ENCODE results near the gene RNH1. TPM values are rescaled to one million over a fixed set of nuclear protein-coding genes. Genes with fewer than 3 reads are reported as not detected.

Gene RNH1
- total RNA-seq, 5 donors from 2014 or later (not counting 1 experiment from before 2014, with no cell fraction given): 126 to 141 (median 131) TPM

DNA sequence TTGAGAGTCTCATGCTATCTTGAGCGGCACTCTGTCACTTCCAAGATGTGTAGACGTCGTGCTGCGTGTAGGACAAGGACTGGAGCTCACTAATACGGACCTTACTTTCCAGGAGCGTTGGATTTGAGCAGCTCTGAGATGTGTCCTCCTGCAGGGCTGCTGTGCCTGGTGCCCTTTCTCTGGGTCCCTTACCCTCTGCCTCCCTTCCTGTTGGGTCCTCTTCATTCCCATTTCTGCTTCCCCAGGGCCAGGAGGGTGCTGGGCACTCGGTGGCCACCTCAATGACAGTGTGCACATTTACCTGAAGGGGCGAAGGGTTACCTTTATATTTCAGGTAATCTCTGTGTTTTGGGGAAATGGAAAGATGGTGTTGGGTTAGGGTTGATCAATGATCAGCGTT, 53.0 kb downstream of the RNH1 start:
- CTCF ChIA-PET: interaction anchor here in 1 of 2 donors (0.6 kb wide), 1 partner anchor 17 kb away, joined by 4 read pairs; no protein-coding TSS in a partner anchor

DNA sequence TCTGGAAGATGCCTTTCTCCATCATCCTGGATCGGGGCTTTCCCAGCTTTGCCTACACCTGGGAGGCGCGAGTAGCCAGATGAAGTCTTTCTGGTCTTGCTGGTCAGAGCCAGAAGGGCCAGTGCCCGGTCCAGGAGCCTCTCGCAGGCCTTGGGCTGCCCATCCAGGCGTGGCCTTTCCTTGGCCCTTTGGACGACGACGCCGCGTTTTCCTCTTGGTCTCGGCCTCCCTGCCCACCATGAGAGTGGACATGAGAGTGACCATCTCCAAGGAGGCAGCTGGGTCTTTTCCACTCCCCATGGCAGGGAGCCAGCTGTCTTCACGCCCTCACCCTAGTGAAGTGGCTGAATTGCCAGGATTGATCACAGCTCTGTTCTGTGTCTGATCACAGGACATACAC, 53.5 kb downstream of the RNH1 start:
- Mint-ChIP-seq H3K36me3 (peaks cover 12% of the 10 kb centered on the region), H3K27ac (no peak overlapping the region), H3K9me3 (no peaks in the 10 kb centered on the region), H3K4me1 (peaks cover 43 to 48% (median 44%) of the 10 kb centered on the region in 3 donors), H3K4me3 (no peak overlapping the region), H3K27me3 (no peaks in the 10 kb centered on the region)
- CTCF ChIA-PET: no interaction called here
- H3K27me3 ChIP-seq (replicated peaks in 1 of 2; ENCODE audit: control insufficient read depth in 2 of 2, extremely low read depth in 1 of 2, insufficient read depth in 2 of 2, low read length in 1 of 2): no peaks in the 10 kb centered on the region
- WGBS (ENCODE audit: insufficient coverage): 95% methylated on average over 8 of the region's 13 CpGs
- no peaks in the 10 kb centered on the region for H3K9me3 ChIP-seq
- peaks cover 13 to 55% of the 10 kb centered on the region in 2 experiments for H3K4me1 ChIP-seq (ENCODE audit: control insufficient read depth in 1 of 2, extremely low read depth in 1 of 2, insufficient read depth in 2 of 2, low read length in 2 of 2)
- H3K36me3 ChIP-seq (ENCODE audit: control insufficient read depth in 2 of 2, extremely low read depth in 1 of 2, insufficient read depth in 1 of 2, low read length in 1 of 2): peaks cover 7 to 15% of the 10 kb centered on the region in 2 donors
- POLR2A ChIA-PET: no interaction called here
- DNase-seq: no peak
- H3K27ac ChIP-seq (ENCODE audit: low read length): no peak overlapping the region
- H3K4me3 ChIP-seq (ENCODE audit: control insufficient read depth in 1 of 2, extremely low read depth in 1 of 2, low read length in 1 of 2): no peak overlapping the region
- no peak for ATAC-seq (replicated peaks in 1 of 4)

More for the DNA sequence above, 53.0 kb downstream of the RNH1 start:
- no peak overlapping the region for H3K27ac ChIP-seq (ENCODE audit: low read length)
- no peak overlapping the region for H3K4me3 ChIP-seq (ENCODE audit: control insufficient read depth in 1 of 2, extremely low read depth in 1 of 2, low read length in 1 of 2)
- peaks cover 41 to 45% (median 44%) of the 10 kb centered on the region in 3 donors for H3K4me1 Mint-ChIP-seq
- H3K9me3 ChIP-seq: no peaks in the 10 kb centered on the region
- H3K27me3 ChIP-seq (replicated peaks in 1 of 2; ENCODE audit: control insufficient read depth in 2 of 2, extremely low read depth in 1 of 2, insufficient read depth in 2 of 2, low read length in 1 of 2): no peaks in the 10 kb centered on the region
- peaks cover 12% of the 10 kb centered on the region for H3K36me3 Mint-ChIP-seq
- H3K27me3 Mint-ChIP-seq: no peaks in the 10 kb centered on the region
- H3K36me3 ChIP-seq (ENCODE audit: control insufficient read depth in 2 of 2, extremely low read depth in 1 of 2, insufficient read depth in 1 of 2, low read length in 1 of 2): peaks cover 7 to 15% of the 10 kb centered on the region in 2 donors
- 93% methylated on average over 8 of the region's 9 CpGs for WGBS (ENCODE audit: insufficient coverage)
- POLR2A ChIA-PET: no interaction called here
- peaks cover 11 to 50% of the 10 kb centered on the region in 2 experiments for H3K4me1 ChIP-seq (ENCODE audit: control insufficient read depth in 1 of 2, extremely low read depth in 1 of 2, insufficient read depth in 2 of 2, low read length in 2 of 2)
- H3K4me3 Mint-ChIP-seq: no peak overlapping the region
- DNase-seq (no peak), ATAC-seq (replicated peaks in 1 of 4) (no peak)
- peak overlapping the region in 1 of 2 donors; percentile 32 for H3K27ac Mint-ChIP-seq
- no peaks in the 10 kb centered on the region for H3K9me3 Mint-ChIP-seq

DNA sequence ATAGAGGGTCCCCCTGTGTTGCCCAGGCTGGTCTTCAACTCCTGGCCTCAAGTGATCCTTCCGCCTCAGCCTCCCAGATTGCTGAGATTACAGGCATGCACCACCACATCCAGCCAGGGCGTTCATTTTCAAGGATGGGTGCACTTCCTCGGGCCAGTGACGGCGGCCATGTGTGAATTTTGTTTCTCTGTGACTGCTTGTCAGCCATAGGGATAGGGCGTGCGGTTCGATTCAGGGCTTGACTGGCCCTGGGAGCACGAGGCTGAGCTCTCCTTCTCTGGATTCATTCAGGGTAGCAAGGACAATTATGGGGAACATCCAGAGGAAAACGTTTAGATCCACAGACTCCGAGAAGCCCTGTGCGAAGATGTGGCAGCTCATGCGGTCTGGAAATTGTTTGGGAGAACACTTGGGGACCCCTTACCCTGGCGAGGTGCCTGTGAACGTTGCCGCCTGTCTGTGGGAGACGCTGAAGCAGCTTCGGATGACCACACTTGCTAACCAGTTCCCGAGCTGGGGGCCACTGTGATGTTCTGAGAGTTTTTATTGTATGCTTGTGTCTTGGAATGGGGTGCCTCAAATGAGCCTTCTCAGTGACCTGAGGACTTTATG, 54.0 kb downstream of the RNH1 start:
- Mint-ChIP-seq H3K36me3 (peaks cover 12% of the 10 kb centered on the region), H3K4me3 (no peak overlapping the region), H3K27ac (peak overlapping the region in 1 of 2 donors; percentile 52), H3K4me1 (peaks cover 44 to 51% (median 46%) of the 10 kb centered on the region in 3 donors), H3K27me3 (no peaks in the 10 kb centered on the region), H3K9me3 (no peaks in the 10 kb centered on the region)
- Histone ChIP-seq H3K36me3 (ENCODE audit: control insufficient read depth in 2 of 2, extremely low read depth in 1 of 2, insufficient read depth in 1 of 2, low read length in 1 of 2) (peaks cover 7 to 15% of the 10 kb centered on the region in 2 donors), H3K4me3 (ENCODE audit: control insufficient read depth in 1 of 2, extremely low read depth in 1 of 2, low read length in 1 of 2) (no peak overlapping the region), H3K4me1 (ENCODE audit: control insufficient read depth in 1 of 2, extremely low read depth in 1 of 2, insufficient read depth in 2 of 2, low read length in 2 of 2) (peaks cover 17 to 61% of the 10 kb centered on the region in 2 experiments), H3K27me3 (replicated peaks in 1 of 2; ENCODE audit: control insufficient read depth in 2 of 2, extremely low read depth in 1 of 2, insufficient read depth in 2 of 2, low read length in 1 of 2) (no peaks in the 10 kb centered on the region), H3K27ac (ENCODE audit: low read length) (no peak overlapping the region), H3K9me3 (no peaks in the 10 kb centered on the region)
- CTCF ChIA-PET: no interaction called here
- 96% methylated on average over 19 of the region's 19 CpGs for WGBS (ENCODE audit: insufficient coverage)
- ATAC-seq (replicated peaks in 1 of 4) (no peak), DNase-seq (no peak)
- POLR2A ChIA-PET: no interaction called here

DNA sequence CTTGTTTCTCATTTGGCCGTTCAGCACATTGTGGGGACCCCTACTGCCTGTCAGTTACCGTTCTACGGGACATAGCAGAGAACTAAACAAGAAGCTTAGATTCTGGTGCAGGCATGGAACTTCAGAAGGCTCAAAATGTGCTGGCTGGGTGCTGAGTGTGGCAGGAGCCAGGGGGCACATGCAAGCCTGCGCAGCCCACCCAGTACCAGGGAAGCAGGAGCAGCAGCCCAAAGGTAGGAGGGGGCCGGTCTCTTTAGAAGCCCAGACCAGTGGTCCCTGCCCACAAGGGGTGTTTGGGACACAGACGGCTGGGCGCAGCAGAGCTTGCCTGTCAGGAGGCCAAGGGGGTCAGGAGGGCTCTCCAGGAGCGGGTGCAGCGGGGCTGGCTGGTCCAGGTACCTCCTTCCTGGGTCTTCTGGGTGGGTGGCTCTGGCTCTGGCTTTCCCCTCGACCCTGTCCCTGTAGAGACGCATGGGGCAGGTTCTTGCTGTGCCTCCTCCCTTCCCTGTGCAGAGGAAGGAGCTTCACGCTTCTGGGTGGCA, 54.8 kb downstream of the RNH1 start:
- Histone ChIP-seq H3K36me3 (ENCODE audit: control insufficient read depth in 2 of 2, extremely low read depth in 1 of 2, insufficient read depth in 1 of 2, low read length in 1 of 2) (peaks cover 7 to 15% of the 10 kb centered on the region in 2 donors), H3K27ac (ENCODE audit: low read length) (no peak overlapping the region), H3K4me3 (ENCODE audit: control insufficient read depth in 1 of 2, extremely low read depth in 1 of 2, low read length in 1 of 2) (no peak overlapping the region), H3K4me1 (ENCODE audit: control insufficient read depth in 1 of 2, extremely low read depth in 1 of 2, insufficient read depth in 2 of 2, low read length in 2 of 2) (peaks cover 15 to 60% of the 10 kb centered on the region in 2 experiments), H3K9me3 (no peaks in the 10 kb centered on the region), H3K27me3 (replicated peaks in 1 of 2; ENCODE audit: control insufficient read depth in 2 of 2, extremely low read depth in 1 of 2, insufficient read depth in 2 of 2, low read length in 1 of 2) (no peaks in the 10 kb centered on the region)
- peaks cover 37 to 44% (median 39%) of the 10 kb centered on the region in 3 donors for H3K4me1 Mint-ChIP-seq
- ChIA-PET CTCF (no interaction called here), POLR2A (no interaction called here)
- no peak overlapping the region for H3K27ac Mint-ChIP-seq
- whole genome bisulfite sequencing (ENCODE audit: insufficient coverage): 99% methylated on average over 9 of the region's 12 CpGs
- H3K36me3 Mint-ChIP-seq: peaks cover 12% of the 10 kb centered on the region
- H3K4me3 Mint-ChIP-seq: peak overlapping the region in 1 of 3 donors; percentile 84
- ATAC-seq (replicated peaks in 1 of 4) (no peak), DNase-seq (no peak)
- no peaks in the 10 kb centered on the region for H3K27me3 Mint-ChIP-seq
- H3K9me3 Mint-ChIP-seq: no peaks in the 10 kb centered on the region

DNA sequence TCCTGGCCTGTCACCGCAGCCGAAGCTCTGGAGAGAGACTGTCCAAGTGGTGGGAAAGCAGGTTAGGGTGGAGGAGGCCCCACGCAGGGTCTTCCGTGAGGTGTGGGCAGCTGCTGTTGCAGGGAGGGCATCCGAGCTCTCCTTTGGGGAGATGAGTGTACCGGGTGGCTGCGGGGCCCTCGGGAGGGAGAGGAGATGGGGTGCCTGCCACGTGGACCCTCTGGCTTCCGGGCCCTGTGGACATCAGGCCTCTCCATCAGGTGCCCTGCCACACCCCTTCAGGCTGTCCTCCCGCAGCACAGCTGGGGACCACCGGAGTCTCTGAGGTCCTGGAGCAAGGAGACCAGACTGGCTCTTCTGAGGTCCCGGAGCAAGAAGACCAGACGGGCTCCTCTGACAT, 55.3 kb downstream of the RNH1 start:
- no peak overlapping the region for H3K27ac ChIP-seq (ENCODE audit: low read length)
- no peaks in the 10 kb centered on the region for H3K27me3 ChIP-seq (replicated peaks in 1 of 2; ENCODE audit: control insufficient read depth in 2 of 2, extremely low read depth in 1 of 2, insufficient read depth in 2 of 2, low read length in 1 of 2)
- H3K4me1 ChIP-seq (ENCODE audit: control insufficient read depth in 1 of 2, extremely low read depth in 1 of 2, insufficient read depth in 2 of 2, low read length in 2 of 2): peaks cover 12 to 55% of the 10 kb centered on the region in 2 experiments
- POLR2A ChIA-PET: no interaction called here
- H3K4me1 Mint-ChIP-seq: peaks cover 32 to 38% (median 33%) of the 10 kb centered on the region in 3 donors
- no peak overlapping the region for H3K4me3 ChIP-seq (ENCODE audit: control insufficient read depth in 1 of 2, extremely low read depth in 1 of 2, low read length in 1 of 2)
- CTCF ChIA-PET: interaction anchor here in 1 of 2 donors (4.1 kb wide), 1 partner anchor 45 kb away, joined by 38 read pairs; no protein-coding TSS in a partner anchor
- H3K36me3 ChIP-seq (ENCODE audit: control insufficient read depth in 2 of 2, extremely low read depth in 1 of 2, insufficient read depth in 1 of 2, low read length in 1 of 2): peaks cover 7 to 15% of the 10 kb centered on the region in 2 donors
- DNase-seq (no peak), ATAC-seq (replicated peaks in 1 of 4) (no peak)
- peak overlapping the region in 1 of 2 donors; percentile 88 for H3K27ac Mint-ChIP-seq
- H3K9me3 Mint-ChIP-seq: no peaks in the 10 kb centered on the region
- 98% methylated on average over 11 of the region's 14 CpGs for WGBS (ENCODE audit: insufficient coverage)
- peak overlapping the region; percentile 84 to 92 (median 92) for H3K4me3 Mint-ChIP-seq
- peaks cover 12% of the 10 kb centered on the region for H3K36me3 Mint-ChIP-seq
- H3K9me3 ChIP-seq: no peaks in the 10 kb centered on the region
- no peaks in the 10 kb centered on the region for H3K27me3 Mint-ChIP-seq

DNA sequence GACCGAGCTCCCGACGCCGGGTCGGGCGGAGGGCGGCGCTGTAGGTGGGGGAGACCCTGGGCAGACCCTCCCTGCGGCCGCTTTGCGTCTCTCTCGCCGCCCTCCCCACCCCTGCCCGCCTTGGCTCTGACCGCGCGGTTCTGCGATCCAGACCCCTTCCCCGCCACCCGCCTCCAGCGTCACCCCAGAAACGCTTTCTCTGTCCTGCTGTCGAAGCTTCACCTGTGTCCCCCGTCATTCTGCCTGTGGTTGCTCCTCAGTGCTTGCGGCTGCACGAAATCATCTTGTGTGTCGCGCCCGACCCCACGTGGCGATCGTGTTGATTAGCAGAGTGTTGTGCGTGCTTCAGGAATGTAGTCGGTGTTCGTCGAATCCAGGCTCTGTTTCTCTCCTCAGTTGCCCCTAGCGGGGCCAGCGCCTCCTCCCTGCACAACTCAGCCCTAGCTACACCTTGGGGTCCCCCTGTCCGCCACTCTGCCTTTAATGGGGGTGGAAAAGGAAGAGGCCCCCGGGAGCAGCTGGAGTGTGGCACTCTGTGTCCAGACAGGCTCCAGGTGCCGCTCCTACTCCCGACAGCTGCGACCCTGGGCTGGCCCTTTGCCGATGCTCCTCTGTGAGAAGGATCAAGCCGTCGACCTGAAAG, 56.1 kb downstream of the RNH1 start:
- peak overlapping the region; percentile 57 for H3K27ac ChIP-seq (ENCODE audit: low read length)
- peaks cover 12 to 47% of the 10 kb centered on the region in 2 experiments for H3K4me1 ChIP-seq (ENCODE audit: control insufficient read depth in 1 of 2, extremely low read depth in 1 of 2, insufficient read depth in 2 of 2, low read length in 2 of 2)
- peak; percentile 56 to 92 (median 82) for DNase-seq
- Mint-ChIP-seq H3K27me3 (no peaks in the 10 kb centered on the region), H3K36me3 (peaks cover 8% of the 10 kb centered on the region), H3K4me1 (peaks cover 24 to 30% (median 27%) of the 10 kb centered on the region in 3 donors), H3K4me3 (peak overlapping the region; percentile 84 to 92 (median 92)), H3K27ac (peak overlapping the region; percentile 88 to 92), H3K9me3 (no peaks in the 10 kb centered on the region)
- H3K9me3 ChIP-seq: no peaks in the 10 kb centered on the region
- ChIA-PET CTCF (interaction anchor here (0.6 to 4.1 kb wide), 6 partner anchors 44 to 200 kb away, joined by 3 to 38 read pairs (median 5); no protein-coding TSS in a partner anchor), POLR2A (no interaction called here)
- peak overlapping the region; percentile 58 to 78 for H3K4me3 ChIP-seq (ENCODE audit: control insufficient read depth in 1 of 2, extremely low read depth in 1 of 2, low read length in 1 of 2)
- WGBS (ENCODE audit: insufficient coverage): 13% methylated on average over 31 of the region's 46 CpGs
- peak; percentile 56 to 62 (median 60) for ATAC-seq (replicated peaks in 1 of 4)
- no peaks in the 10 kb centered on the region for H3K27me3 ChIP-seq (replicated peaks in 1 of 2; ENCODE audit: control insufficient read depth in 2 of 2, extremely low read depth in 1 of 2, insufficient read depth in 2 of 2, low read length in 1 of 2)
- peaks cover 7 to 15% of the 10 kb centered on the region in 2 donors for H3K36me3 ChIP-seq (ENCODE audit: control insufficient read depth in 2 of 2, extremely low read depth in 1 of 2, insufficient read depth in 1 of 2, low read length in 1 of 2)

Data from T-cell (primary cell).